Fibroblast of skin of abdomen (primary cell): ENCODE measurements around the gene NFKB2.
A peak's percentile ranks its signal among the peaks of the same experiment; 100 is the strongest.

Experiments
- DNase-seq: peaks from one replicate; pipeline ENCODE4 v3.0.0-alpha.2; 2013

Gene NFKB2

DNA sequence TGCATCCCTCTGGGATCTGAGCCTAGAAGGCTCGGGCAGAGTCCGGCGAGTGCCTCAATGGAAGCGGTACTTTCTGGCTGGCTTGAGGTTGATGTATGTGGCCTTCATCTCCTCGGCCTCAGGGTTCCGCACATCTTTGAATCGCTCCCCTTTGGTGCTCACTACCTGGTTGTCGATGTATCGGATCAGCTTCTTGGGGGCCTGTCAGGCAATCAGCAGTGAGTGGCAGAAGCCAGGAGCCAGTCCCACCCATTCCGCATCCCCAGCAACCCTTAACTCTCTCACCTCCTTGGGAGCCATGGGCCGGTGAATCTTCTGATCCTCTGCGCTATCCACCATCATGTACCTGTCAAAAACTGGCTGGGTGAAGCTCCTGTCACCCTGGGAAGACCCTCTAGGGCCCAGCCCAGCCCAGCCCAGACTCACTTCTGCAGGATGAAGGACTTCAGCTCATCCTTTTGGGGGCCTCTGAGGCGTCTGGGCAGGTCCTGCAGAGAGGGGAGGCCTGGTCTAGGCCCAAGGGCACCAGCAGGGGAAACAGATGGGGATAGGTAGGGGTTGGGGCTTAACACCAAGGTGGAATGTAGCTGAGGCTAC, 28.0 kb downstream of the NFKB2 start:
- no peak for DNase-seq

DNA sequence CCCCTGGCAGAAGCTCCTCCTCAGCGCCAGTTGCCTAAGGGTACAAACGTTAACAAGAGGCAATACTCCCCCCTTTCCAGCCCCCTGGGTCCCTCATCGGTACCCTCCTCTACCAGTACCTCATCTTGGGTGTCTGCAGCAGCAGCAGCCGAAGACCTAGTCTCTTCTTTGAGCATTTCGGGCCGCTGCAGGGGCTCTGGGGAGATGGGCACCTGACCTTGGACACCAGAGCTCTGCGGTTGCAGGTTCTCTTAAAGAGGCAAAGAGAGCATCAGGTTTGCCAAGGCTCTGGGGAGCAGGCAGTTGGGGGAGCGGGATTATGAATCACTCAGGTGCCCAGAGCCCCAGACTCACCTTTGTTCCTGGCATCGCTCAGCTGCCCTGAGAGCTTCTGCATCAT, 28.6 kb downstream of the NFKB2 start:
- no peak for DNase-seq

- no peak for DNase-seq
Measured at GRCh38 chr10:102424916-102425315, 29.4 kb downstream of the NFKB2 start.

DNA sequence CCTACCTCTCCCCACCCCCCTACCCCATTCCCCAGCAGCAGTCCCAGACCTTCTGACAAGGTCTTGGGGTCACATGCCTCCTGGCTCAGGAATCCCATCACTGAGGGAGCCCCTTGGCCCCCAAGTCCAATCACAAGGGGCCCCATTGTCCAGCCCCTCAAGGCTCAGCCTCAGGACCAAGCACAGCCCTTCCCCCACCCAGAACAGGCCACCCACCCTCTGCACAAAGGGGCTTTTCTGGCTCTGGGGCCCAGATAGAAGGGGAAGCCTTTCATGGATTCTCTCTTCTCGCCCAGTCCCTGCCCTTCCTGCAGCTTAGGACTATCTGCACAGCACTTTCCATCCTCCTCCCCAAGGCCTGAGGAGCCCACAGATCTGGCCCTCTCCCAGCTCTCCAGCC, 29.9 kb downstream of the NFKB2 start:
- no peak for DNase-seq

GRCh38 chr10:102426803-102427287, 31.3 kb downstream of the NFKB2 start:
- DNase-seq: peak; percentile 42

GRCh38 chr10:102429468-102429867, 34.0 kb downstream of the NFKB2 start:
- no peak for DNase-seq

DNA sequence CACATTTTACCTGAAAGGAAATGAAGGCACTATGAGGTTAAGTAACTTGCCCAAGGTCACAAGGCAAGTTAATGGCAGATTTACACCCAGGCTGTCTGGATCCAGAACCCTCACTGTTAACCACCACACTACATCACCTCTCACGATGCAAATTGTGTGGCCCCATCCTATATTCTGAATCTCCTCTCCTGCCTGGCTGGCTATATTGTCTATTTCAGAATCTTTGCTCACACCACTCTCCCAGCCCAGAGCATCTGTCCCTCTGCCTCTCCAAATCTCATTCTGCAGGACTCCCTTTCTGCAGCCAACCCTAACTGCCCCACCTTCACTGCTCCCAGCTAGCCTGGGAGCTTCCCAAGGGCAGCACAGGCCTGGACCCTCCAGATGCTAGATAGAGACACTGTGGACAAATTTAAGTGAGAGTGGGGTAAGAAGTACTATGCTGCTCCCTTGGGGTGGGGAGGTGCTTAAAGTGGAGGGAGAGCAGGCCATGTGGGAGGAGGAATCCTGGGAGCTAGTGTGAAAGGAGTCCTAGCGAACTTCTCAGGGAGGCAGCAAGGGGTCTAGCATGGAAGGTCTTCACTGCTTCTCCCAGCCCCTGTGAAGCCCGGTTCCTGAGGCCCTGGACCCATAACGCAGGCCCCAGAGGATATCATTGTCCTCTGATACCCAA, 36.1 kb downstream of the NFKB2 start:
- DNase-seq: no peak

DNA sequence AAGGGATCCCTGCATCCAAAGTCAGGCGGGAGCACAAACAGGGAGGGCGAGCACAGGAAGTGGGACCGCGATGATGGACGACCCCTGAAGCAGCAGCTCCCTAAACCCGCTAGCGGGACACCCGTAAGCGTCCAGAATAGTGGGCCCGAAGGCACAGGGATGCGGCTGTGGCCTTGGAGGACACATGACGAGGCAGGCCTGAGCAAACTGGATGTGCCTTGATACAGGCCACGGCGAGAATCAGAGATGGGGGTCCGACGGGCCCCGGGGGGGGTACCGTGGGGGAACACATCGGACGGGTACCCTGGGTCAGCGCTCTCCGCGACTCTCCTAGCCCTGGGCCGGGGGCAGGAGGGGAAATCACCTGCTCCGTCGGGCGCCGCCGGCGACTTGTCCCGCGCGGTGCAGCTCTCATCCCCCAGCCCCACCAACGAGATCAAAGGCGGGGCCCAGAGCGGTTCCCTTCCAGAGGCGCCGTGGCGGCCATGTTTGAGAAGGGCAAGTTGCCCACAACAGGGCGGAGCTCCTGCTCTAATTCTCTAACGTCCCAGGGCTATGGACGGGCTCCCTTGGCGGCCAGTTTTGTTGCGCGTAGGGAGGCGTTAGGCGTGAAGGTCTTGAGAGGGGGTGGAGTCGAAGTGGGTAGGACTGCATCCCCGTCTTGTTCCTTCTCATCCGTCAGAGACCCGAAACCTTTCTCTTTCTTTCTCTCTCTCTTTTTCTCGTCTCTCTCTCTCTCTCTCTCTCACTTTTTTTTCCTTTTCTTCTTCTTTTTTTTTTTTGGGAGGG, 36.9 kb downstream of the NFKB2 start, which contains the start of gene CUEDC2:
Gene CUEDC2, minus strand, starts transcription at position 413 of the 789 bp plus-strand sequence. CDS start 7,386 bp downstream, outside the sequence.
- DNase-seq: peak; percentile 98

DNA sequence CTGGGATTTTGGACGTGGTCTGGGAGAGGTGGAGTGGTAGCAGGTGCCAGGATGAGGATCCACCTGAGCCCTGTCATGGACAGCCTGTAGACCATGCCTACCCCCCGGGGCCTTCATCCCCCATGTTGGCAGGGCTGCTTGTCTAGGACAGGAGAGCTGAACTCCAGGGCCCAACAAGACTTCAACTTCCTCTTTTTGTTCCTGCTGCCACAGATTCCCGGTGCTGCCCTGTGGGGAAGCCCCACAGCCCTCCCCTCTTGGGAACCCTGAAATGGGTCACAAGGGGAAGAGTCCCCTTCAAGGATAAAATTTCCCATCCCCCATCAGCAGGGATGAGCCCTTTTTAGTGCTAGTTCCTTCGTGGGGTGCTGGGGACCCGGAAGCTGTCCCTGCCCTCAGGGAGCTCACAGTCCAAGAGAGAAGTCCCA, 38.1 kb downstream of the NFKB2 start:
- no peak for DNase-seq

DNA sequence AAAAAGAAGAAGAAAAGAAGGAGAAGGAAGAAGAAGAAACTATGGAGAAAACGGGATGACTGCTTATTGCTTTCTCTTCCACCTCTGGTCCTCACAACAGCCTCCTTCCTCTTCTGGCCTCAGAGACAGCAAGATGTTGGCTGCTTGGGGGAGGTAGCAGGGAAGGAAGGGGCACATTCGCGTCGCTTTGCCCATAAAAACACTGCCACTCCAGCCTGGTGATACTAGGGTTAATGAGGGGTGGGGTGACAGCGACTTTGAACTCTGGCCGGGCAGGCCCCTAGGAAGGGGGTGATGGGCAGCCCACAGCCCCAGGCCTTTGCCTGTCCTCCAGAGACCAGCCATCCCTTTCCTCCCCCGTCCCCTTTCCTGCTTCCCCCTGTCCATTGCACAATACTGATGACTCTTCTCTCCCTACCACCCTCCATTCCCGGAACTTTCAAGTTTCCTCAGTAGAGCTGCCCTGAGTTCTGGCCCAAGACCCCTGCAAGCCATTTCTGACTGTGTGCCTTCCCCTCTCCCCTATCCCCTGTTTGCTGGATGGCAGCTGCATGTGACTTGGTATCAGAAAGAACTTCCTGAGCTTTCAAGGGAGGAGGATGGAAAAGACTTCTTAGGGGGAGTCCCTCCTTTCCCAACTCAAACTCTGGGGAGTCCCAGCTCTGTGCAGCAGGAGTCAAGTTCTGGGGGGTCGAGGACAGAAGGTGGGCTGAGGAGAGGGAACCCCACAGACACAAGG, 39.1 kb downstream of the NFKB2 start:
- peak; percentile 66 for DNase-seq

DNA sequence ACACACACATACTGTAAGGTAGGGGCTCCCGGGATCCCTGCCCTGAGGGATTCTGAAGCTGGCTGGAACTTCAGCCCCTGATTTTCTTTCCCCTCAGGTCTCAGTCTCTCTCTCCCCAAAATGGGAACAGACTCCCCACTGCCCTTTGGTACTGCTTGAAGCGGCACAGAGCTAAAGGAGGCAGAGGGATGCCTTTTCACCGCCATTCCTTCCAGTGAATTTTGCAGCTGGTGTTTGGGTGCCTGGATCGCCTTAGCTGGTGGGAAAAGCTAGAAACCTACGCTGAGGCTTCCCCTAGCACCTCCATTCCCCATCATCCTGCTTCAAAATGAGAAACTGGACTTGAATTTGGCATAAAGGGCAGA, 39.6 kb downstream of the NFKB2 start:
- DNase-seq: no peak

DNA sequence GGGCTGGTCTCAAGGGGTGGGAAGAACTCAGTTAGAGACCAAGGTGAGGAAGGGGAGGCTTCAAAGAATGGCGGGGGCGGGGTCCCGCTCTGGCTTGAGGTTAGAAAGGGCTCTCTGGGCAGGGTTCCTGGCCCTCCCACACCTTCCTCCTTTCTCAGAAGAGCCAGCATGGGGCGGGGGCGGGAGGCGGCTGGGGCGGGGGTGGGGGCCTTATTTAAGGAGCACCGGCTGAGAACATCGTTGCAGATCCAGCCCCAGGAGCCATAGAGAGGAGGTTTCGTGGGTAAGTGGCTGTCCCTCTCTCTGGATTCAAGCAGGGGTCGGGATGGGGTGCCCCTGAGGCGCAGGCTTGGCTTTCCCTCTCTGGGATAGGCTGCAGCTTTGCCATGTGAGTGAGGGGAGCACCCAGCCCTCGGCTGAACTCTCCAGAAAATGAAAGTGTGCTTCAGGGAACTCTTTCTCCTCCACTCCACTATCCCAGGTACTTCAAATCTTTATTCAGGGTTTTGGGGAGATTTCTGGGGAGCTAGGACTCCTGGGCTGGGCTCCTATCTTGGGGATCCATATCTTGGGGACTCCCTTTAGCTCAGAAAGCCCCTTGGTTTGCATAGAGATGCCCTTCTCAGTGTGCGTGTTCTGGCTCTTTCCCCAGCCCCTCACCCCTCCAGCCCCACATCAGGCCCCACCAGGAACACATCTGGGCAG, 40.2 kb downstream of the NFKB2 start:
- no peak for DNase-seq

DNA sequence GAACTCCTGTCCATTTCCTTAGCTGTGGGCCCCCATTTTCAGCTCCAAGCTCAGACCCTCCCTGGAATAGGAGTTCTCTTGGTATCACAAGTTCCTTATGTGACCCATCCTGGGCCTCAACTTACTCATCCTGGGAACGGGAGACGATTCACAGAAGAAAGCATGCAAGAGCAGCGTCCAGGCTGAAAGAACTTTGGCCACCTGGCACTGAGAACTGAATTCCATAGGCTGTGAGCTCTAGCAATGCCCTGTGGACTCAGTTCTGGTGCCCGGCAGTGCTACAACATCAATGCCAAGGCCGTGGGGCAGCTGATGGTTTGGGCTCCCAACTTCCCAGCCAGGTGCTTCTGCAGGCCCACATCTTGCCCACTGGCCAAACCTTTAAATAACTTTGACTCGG, 40.8 kb downstream of the NFKB2 start:
- no peak for DNase-seq

DNA sequence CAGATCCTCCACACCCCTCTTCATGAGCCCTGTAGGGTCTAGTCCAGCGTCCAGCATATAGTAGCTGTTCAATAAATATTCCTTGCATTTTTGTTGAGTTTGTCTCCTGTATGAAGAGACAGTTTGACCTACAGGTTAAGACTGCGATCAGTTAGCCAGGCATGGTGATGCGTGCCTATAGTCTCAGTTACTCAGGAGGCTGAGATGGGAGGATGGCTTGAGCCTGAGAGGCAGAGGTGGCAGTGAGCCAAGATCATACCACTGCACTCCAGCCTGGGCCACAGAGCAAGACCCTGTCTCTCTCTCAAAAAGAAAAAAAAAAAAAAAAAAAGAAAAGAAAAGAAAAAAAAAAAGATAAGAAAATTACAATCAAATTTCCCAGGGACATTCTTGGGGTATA, 42.0 kb downstream of the NFKB2 start:
- no peak for DNase-seq

DNA sequence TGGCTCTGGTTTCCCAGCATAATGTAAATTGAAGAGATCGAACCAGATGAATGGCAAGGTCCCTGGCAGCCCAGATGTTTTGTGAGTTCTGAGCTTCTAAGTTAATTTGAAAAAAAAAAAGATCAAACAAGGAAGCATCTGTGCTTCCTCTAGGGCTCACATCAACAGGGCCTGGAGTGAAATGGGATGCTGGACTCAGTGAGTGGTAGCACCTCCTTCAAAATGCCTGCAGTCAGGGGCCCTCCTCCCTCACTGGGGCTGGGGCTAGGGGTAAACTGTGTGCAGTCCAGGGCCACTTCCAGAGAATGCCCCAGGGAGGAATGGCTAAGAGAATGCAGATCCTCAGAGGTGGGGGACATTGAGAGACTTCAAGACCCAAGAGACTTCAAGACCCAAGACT, 42.9 kb downstream of the NFKB2 start:
- no peak for DNase-seq

DNA sequence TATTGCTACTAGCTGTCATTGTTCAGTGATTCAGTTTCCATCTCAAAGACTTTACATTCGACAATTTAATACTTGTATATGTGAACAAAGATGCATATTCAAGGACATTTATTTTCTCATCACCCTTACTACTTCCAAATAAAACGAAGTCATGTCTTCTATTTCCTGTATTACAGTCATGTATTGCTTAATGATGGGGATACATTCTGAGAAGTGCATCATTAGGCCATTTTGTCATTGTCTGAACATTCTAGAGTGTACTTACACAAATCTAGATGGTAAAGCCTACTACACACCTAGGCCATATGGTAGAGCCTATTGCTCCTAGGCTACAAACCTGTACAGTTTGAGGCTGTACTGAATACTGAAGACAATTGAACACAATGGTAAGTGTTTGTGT, 49.3 kb downstream of the NFKB2 start:
- no peak for DNase-seq

GRCh38 chr10:102449321-102450123, 54.0 kb downstream of the NFKB2 start:
- DNase-seq: peak; percentile 34

GRCh38 chr10:102450124-102450373, 54.5 kb downstream of the NFKB2 start:
- no peak for DNase-seq

DNA sequence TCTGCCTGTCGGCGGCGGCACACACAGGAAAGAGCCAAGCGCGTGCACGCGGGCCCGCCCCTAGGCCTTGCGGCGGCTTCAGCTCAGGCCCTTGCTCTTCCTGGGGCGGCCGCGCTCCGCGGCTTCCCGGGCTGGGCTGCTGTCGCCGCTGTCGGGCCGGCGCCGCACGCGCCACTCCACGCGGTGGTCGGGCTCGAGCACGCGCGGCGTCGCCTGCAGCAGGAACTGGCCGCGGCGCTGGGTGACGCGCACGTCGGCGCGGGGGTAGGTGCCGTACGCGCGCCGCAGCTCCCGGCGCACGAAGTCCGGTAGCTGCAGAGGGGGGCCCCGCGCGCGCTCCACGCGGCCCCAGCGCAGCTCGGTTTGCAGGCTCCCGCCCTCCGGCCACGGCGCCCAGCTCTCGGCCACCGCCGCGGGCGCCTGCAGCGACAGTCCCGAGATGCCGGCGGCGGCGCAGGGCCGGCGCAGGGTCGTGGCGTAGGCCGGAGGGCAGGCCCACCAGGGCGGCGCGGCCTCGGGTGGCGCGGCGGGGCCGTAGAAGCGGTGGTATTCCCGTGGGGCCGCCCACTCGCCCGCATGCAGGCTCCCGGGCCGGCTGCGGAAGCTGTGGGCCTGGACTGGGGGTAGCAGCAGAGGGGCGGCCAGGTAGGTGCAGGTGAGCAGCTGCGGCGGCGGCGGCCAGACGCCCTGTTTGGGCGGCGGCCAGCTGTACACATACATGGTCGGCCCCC, 55.0 kb downstream of the NFKB2 start:
- DNase-seq: peak; percentile 79

GRCh38 chr10:102451105-102451969, 55.8 kb downstream of the NFKB2 start, which contains the start of gene C10orf95:
C10orf95 (minus strand) TSS chr10:102451543; CDS start chr10:102451093, 450 bp downstream.
- DNase-seq: peak; percentile 3
